HG03097 (cell line): ENCODE measurements around the gene ABCB11.
"Not testable (repeated sequence)": the region's sequence is repeated elsewhere in the genome, so short reads cannot be mapped to it uniquely, and the experiment has no call there.

Experiments
- ATAC-seq: cut with Tn5 transposase; IDR thresholded peaks from one replicate; pipeline ENCODE4 v1.9.1; 2021; ENCODE audit not compliant: unreplicated experiment, low FRiP score

ABCB11 gene

GRCh38 chr2:168901003-168901402 lies 130.1 kb downstream of the ABCB11 start, which contains the start of gene G6PC2:
Gene G6PC2, plus strand, starts transcription at chr2:168901291. Its CDS starts 41 bp downstream, at chr2:168901332.
- no peak for ATAC-seq

DNA sequence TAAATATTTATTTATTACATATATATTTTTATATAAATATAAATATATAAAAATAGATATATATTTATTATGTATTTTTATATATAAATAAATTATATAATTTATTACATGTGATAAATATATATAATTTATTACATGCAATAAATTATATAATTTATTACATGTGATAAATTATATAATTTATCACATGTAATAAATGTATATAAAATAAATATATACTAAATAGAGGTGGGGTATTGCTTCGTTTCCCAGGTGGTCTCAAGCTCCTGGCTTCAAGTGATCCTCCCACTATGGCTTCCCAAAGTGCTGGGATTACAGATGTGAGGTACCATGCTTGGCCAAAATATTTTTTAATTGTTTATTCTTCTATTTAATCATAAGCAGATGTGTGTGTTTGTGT lies 133.7 kb downstream of the ABCB11 start:
- ATAC-seq = no peak

GRCh38 chr2:168896783-168897182 lies 134.3 kb downstream of the ABCB11 start:
- no peak for ATAC-seq

- ATAC-seq = no peak
These were observed 135.4 kb downstream of the ABCB11 start for GRCh38 chr2:168895771-168896170.

GRCh38 chr2:168894720-168895119 lies 136.4 kb downstream of the ABCB11 start:
- no peak for ATAC-seq

DNA sequence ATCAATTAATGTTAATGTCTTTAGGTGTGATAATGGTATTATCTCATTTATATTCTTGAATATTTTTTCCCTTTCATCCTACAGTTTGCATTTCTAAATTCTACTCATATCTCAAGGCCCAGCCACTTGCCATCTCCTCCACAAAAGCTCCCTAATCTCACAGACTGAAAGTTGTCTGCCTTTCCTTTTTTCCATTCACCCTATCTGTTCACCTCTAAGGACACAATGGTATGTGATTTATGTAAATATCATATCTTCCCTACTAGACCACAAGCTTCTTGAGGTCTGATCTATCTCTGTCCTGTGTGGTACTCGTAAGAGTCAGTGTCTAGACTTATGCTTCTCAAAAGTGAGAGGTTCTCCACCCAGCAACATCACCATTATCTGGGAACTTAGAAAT lies 137.0 kb downstream of the ABCB11 start:
- no peak for ATAC-seq

DNA sequence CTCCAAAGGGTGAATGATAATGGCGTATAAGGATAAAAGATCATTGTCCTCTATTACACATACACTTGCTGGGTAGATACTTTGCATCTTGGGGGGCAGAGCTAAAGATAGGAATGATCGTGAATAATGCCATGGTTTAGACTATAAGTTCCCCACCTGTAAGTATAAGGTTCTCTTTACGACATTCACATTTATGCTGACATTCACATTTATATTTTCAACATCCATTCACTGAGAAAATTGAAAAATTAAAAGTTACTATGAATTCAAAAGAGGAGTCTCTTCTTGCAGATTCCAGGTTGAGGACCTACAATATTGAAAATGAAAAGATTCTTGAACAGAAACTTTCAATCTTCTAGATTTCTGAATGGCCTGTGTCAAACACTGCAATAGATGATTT lies 138.8 kb downstream of the ABCB11 start:
- ATAC-seq = no peak

GRCh38 chr2:168890006-168890782 lies 140.9 kb downstream of the ABCB11 start, which contains the start of gene SPC25:
Gene SPC25, minus strand, starts transcription at chr2:168890430. Its CDS starts 911 bp downstream, at chr2:168889519.
- peak; percentile 99 for ATAC-seq

DNA sequence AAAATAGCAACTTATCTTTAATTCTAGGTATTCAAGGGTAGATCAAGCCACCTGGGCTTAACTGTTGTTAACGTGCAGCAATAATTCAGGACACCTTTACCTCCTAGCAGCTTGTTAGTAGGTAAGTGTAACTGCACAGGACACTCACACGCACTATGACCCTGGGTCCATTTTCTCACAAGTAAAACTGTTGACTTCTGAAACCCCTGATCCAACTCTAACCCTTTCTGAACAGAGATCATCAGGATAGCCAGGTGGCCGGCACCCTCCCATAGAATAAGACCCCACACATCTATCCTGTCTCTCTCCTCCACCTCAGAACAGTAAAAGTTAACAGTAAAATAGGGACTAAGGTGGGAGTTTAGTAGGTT lies 141.5 kb downstream of the ABCB11 start:
- ATAC-seq = no peak

DNA sequence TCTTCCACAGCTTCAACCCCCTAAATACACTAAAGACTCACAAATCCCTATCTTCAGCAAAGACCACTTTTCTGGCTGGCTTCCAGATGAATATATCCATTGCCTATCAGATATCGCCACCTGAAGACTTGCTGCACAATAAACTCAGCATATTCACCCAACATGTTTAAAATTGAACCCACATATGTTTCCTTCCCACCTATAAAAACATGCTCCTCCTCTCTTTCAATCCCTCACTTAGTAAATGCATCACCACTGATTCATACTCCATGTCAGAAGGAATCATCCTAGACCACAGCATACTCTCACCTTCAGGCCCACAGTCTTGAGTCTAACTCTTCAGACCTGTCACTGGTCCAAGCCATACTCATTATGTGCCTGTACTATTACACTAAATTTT lies 146.1 kb downstream of the ABCB11 start:
- ATAC-seq = no peak

GRCh38 chr2:168882163-168882562 lies 149.0 kb downstream of the ABCB11 start:
- not testable (repeated sequence) for ATAC-seq

- no peak for ATAC-seq
These were observed 156.6 kb downstream of the ABCB11 start for GRCh38 chr2:168874368-168875054.

DNA sequence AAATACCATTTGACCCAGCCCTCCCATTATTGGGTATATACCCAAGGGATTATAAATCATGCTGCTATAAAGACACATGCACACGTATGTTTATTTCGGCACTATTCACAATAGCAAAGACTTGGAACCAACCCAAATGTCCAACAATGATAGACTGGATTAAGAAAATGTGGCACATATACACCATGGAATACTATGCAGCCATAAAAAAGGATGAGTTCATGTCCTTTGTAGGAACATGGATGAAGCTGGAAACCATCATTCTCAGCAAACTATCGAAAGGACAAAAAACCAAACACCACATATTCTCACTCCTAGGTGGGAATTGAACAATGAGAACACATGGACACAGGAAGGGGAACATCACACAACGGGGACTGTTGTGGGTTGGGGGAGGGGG lies 160.3 kb downstream of the ABCB11 start:
- ATAC-seq = not testable (repeated sequence)
